Activated T-helper 9 cell treated with anti-CD3 and anti-CD28 coated beads, Interleukin-2, amount 50 U/mL, for 16 hours (primary cell): ENCODE data around the gene ABCA9.
"Not testable (repeated sequence)": the region's sequence is repeated elsewhere in the genome, so short reads cannot be mapped to it uniquely, and the experiment has no call there.

ENCODE experiments used
- DNase-seq: peaks from one replicate; pipeline ENCODE4 v3.0.0-alpha.2; 2020; ENCODE audit warnings: low read depth

Gene ABCA9

DNA sequence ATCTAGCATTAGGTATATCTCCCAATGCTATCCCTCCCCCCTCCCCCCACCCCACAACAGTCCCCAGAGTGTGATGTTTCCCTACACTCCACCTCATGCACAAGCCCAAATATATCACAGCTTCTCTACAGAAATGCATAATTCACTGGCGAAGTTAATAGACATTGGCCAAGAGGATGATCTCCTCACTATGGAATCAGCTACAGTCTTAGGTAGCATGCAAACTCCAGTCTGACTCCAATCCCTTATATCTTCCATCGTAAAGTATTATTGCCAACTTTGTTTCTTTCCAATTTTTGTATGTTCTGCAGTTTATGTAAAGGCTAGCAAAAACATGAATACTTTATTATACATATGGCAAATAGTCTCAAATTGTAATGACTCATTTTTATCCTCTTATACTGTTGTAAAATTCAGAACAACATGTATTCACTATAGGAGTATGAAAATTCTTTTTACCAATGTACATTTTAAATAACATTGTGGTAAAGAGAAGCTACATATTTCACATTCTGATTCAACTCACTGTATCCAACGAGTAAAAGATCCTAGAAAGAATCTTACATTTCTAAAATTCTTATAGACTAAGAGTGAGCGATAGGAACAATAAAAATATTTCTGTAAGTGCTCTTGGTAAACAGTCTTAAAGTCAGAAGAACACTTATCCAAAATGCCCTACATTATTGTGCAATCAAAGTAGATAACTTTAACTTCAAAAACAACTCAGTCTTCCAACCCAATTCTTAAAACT, 106.4 kb downstream of the ABCA9 start:
- DNase-seq, result no peak

DNA sequence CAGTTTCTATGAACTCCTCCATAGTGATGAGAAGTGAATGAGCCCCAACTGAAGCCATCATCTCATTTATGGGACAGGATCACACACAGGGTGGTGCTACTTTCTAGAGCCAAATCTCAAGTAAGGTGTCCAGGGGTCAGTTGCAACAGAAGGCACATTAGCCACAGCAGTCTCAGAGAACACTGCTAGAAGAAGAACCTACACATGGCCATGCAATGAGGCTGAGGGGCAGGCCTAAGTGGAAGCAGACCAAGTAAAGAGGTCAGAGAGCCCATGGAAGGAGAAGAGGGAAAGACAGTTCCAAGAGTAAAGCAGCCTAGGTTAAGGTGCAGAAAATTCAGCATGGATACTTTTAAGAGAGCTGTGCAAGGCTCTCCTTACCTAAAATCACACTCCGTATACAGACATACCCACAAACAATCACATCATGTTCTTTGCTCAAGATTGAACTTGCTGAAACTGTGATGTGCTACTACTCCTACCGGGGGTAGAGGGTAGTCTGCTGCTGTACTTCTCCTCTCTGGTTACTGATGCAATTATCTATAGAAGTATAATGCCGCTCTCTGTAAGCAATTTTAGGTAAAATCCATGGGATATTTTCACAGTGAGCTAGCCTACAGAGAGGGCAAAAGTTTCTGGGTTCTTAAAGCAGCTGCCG, 107.3 kb downstream of the ABCA9 start:
- DNase-seq, result no peak

DNA sequence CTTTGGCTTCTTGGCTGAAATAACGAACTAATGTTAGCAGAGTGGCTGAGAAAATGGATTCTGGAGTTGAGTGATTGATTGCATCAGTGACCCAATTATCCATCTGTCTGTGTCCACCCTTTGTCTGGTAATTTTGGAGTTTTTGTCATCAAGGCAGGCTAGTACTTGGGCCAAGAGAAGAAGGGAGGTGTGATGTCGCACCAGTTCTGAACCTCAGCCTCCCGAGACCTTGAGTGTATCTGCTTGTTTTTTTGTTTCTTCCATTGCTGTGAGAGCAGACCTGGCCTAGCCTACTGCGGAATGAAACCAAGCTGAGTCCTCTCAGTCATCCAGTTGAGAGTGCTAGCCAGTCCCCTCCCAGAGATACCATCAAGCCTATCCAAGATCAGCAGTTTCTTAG, 110.0 kb downstream of the ABCA9 start:
- no peak for DNase-seq

DNA sequence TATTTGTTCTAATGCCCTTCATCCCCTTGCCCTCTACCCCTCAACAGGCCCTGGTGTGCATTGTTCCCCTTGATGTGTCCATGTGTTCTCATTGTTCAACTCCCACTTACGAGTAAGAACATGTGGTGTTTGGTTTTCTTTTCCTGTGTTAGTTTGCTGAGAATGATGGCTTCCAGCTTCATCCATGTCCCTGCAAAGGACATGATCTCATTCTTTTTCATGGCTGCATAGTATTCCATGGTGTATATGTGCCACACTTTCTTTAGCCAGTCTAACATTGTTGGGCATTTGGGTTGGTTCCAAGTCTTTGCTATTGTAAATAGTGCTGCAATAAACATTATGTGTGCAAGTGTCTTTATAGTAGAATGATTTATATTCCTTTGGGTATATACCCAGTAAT, 112.9 kb downstream of the ABCA9 start:
- not testable (repeated sequence) for DNase-seq

DNA sequence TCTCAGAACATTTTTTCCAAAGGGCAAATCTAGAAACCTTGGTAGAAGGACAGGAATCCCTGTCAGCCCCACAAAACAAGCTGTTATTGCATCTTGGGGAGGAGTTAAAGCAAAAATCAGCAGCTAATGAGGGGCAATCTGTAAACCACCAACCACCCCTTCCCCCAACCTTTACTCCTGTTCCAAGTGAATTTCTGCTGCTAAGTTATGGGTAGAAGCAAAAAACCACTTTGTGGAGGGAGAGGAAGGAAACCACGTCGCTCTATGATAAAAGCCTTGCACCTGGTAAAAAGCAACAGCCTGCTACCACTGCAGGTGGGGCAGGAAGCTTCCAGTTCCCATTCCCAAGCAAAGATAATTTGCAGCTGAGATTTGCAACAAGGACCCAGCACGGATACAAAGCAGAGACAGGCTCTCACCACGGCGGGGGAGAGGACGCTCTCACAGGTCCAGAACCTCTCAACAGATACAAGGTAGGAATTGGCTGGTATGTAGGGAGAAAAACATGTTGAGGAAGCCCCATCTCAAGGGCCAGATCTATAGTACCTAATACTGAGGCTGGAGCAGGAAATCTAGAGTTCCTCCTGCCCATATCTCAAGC, 116.2 kb downstream of the ABCA9 start:
- no peak for DNase-seq

DNA sequence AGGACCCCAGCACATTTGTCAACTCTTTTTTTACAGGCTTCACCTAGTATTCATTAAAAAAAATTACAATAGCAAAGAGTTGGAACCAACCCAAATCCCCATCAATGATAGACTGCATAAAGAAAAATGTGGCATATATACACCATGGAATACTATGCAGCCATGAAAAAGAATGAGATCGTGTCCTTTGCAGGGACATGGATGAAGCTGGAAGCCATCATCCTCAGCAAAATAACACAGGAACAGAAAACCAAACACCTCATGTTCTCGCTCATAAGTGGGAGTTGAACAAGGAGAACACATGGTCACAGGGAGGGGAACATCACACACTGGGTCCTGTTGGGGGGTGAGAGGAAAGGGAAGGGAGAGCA, 116.9 kb downstream of the ABCA9 start:
- DNase-seq, result not testable (repeated sequence)

DNA sequence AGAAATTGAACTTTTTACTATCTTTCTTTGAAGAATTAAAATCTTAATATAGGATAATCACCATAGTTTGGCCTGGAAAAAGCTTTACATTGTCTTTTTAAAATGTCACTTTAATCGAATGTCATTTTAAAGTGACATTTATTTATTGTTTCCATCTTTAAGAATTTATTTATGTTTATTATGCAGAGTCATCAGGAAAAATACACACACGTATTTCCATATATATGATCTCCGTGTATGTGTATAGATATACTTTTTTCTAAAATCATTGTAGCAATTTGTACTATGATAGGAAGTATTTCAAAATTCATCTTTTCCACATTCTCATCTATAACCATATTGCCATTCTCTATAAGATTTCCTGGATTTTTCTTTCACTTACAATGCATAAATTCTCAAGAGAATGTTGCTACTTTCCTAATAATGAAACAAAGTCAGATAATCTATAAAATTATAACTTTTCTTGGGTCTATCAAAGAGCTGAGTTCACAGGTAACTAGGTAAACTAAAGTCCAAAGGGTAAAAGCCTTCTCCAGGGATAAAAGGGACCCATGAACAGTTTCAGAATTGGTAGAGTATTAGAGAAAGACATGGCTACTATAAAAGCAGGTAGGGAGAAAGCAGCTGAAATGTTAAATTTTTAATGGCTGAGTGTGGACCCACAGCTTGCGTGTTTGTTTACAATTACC, 117.5 kb downstream of the ABCA9 start:
- no peak for DNase-seq

DNA sequence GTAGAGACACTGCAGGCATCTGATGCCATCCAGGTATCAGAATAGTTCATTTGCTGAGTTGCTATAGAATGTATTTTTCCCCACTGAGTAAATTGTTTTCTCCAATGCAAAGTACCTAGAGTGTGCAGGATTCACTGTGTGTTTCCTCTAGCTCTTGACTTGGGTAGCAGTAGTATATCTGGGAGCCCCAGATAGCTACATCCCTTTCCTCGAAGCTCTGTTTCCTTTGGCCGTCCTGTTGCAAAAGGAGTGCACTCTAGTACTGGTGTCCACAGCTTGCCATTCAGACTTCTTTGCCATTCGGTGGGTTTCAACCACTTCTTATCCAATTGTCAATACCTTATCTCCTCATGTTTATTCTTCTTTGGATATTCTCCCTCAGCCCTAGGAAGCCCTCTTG, 118.3 kb downstream of the ABCA9 start:
- DNase-seq, result no peak

DNA sequence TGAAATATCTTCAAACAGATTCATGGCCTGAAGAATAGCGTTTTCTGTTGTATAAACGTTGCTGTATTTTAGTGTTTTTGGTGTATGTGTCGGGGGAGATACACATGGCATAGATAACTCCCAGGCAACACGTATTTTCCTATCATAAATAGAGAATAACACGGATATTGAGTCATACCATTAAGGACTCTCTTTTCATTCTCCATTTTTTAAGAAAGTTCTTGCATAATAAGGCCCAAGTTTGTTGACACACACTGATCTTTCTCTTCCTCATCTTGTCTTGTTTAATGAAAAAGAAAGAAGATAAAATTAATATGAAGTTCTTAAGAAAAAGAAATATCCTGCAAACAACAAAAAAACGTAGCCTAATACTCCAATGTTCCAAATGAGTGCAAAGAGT, 119.0 kb downstream of the ABCA9 start:
- no peak for DNase-seq

DNA sequence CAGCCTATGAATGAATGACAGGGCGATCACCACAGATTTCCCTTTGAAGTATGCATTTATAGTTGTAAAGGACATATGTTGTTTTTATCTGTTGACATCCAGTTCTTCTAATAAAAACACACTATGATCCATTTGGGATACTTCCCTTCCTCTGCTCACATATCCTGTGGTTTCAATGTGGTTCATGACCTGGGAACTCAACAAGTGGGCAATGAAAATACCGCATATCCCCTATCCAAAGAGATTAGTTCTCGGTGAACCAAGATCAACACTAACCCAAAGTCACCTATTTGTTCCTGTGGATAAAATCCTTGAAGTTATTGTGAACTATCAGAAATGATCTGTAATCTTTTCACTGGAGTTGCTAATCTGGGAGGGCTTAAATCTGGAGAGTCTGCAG, 121.5 kb downstream of the ABCA9 start:
- DNase-seq, result no peak

DNA sequence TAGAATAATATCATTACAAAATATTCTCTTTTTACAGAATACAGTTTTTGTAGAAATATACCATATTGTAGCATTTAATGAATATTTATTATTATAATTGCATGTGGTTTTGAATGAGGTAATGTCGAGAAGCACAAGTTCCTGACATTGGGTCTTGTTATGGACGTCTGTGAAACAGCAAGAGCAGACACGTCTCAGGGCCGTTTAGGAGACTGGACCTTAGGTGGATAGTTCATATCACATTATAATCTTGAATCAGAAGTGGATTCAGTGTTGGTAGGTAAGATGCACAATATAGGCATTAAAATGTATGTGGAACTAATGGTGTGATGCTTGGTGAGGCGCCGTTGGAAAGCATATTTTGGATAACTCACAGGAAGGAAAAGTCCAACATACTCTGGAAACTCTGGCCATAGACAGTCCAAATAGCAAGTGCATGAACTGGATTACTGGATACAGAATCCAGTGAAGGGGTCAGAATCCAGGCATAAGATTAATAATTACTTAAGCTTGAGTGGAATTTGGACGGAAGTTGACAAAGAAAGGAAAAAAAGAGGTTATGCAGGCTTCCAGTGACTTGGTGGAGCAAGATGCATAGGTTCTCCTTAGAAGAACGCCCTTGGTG, 122.7 kb downstream of the ABCA9 start:
- no peak for DNase-seq

DNA sequence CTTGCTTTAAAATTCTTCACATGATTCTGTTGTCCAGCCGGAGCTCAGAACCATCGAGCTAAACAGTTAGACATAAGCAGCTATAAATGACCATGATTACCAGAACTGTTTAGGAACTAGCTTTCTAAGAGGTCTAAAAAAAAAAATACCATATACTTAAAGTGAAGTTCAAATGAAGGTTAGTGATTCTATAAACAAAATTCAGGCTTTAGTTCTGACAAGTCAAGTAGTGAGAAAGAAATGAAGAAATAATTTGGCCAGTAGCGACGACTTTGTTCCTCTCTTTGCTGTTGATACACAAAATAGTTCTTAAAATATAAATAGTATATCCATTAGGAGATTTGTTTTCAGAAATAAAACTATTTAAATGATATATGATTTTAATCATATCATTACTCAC, 133.2 kb downstream of the ABCA9 start:
- no peak for DNase-seq

DNA sequence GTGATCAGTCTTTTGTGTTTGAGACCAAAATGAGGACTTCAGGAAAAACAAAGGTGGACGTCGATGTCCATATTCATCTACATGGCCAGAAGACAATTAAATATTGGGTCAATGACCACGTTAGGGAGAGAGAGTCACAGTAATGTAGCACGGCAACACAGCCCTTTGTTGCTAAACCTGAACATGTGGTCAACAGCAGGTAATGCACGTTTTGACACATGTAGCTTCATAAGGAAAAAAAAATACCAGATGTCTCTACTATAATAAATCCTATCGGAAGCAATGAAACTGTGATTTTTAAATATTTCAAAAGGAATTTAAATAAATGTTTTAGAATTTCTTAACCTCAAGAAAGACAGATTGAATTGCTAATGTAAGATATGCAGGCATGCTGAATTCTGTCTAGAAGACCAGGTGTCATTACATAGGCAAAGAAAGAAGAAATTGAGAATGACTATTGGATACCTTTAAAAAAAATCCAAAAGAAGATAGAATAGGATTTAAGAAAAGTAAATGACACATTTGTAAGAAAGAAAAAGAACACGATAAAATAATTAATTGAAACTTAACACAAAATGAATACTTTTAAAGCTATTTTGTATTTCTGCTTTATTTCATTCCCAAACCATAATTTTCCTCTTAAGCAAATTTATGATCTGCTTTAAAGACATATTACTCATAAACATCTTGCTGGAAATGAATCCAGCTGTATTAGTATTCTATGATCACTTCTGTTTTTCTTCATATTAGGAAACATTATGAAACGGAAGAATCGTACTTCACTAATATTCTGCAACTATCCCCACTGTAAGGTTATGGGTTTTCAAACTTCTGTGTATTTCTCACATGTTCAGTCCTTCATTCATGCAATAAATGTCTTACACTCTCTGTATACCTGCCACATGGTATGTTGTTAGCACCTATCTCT, 135.7 kb downstream of the ABCA9 start:
- DNase-seq, result no peak
